CD4-positive, alpha-beta T cell (primary cell): ENCODE data around the gene CCDC28B. TPM values are rescaled to one million over a fixed set of nuclear protein-coding genes. Genes with fewer than 3 reads are reported as not detected.

Experiments
- ATAC-seq: fragments of 200-7000 bp; cut with Tn5 transposase; one replicate; pipeline ENCODE4 v1.10.0; 2022; ENCODE audit warnings: mild to moderate bottlenecking; ENCODE audit not compliant: poor library complexity
- CTCF ChIA-PET: fragments of 350-600 bp; sonication (Branson Sonifier 250); formaldehyde crosslinking; loops from one replicate; lab custom pipeline; 2021; ENCODE audit warnings: antibody characterized with exemption, inconsistent platforms; lab: Charles Lee
- POLR2A ChIA-PET: fragments of 350-600 bp; sonication (Branson Sonifier 250); formaldehyde crosslinking; loops from one replicate; lab custom pipeline; 2021; ENCODE audit warnings: antibody characterized with exemption, inconsistent platforms; lab: Charles Lee
- DNase-seq, 14 experiments: peaks; one replicate each; pipeline ENCODE4 v3.0.0-alpha.2; 2013 to 2020; ENCODE audit warnings: mixed read lengths in 2 of 14
- H3K27ac ChIP-seq, 2 donors: one replicate each; pipeline versions ENCODE4 v1.5.1 to v1.7.0; 2013; ENCODE audit warnings: low read length in 2 of 2, low read depth in 1 of 2, mild to moderate bottlenecking in 1 of 2
- H3K27me3 ChIP-seq, 2 experiments: 1 replicate in 1 of 2; 2 replicates in 1 of 2; pipeline versions ENCODE4 v1.6.1 to v1.7.0; 2013; ENCODE audit warnings: low read length in 2 of 2, control low read depth in 1 of 2, mild to moderate bottlenecking in 1 of 2, moderate library complexity in 1 of 2; ENCODE audit not compliant: insufficient read depth in 2 of 2, control insufficient read depth in 1 of 2
- H3K36me3 ChIP-seq: one replicate; pipeline ENCODE4 v1.6.1; 2013; ENCODE audit warnings: low read length, control low read depth; ENCODE audit not compliant: insufficient read depth
- H3K4me1 ChIP-seq: one replicate; pipeline ENCODE4 v1.6.1; 2013; ENCODE audit warnings: low read length, control low read depth; ENCODE audit not compliant: insufficient read depth
- H3K4me3 ChIP-seq: one replicate; pipeline ENCODE4 v1.5.1; 2013; ENCODE audit warnings: mild to moderate bottlenecking, low read length, moderate library complexity
- H3K9me3 ChIP-seq, 2 experiments: 1 replicate in 1 of 2; 2 replicates in 1 of 2; pipeline versions ENCODE4 v1.6.1 to v1.7.0; 2013; ENCODE audit warnings: low read length in 2 of 2, mild to moderate bottlenecking in 2 of 2, control low read depth in 1 of 2, moderate library complexity in 1 of 2; ENCODE audit not compliant: control insufficient read depth in 1 of 2, insufficient read depth in 1 of 2
- H3K27ac Mint-ChIP-seq: one replicate; pipeline ENCODE4 v1.8.0; 2020; ENCODE audit warnings: mixed read lengths
- H3K27me3 Mint-ChIP-seq: one replicate; pipeline ENCODE4 v1.8.0; 2021; ENCODE audit warnings: mixed read lengths
- H3K36me3 Mint-ChIP-seq: one replicate; pipeline ENCODE4 v1.8.0; 2021; ENCODE audit warnings: low read depth, mixed read lengths
- H3K4me1 Mint-ChIP-seq: one replicate; pipeline ENCODE4 v1.8.0; 2021; ENCODE audit warnings: low read depth, mixed read lengths
- H3K4me3 Mint-ChIP-seq: one replicate; pipeline ENCODE4 v1.8.0; 2020; ENCODE audit warnings: mild to moderate bottlenecking, mixed read lengths
- H3K9me3 Mint-ChIP-seq: one replicate; pipeline ENCODE4 v1.8.0; 2020; ENCODE audit warnings: mixed read lengths
- CTCF ChIP-seq: fragments of 200-600 bp; IDR thresholded peaks from one replicate; pipeline ENCODE4 v1.8.0; 2022; ENCODE audit warnings: antibody characterized with exemption, mild to moderate bottlenecking
- intact Hi-C, 2 experiments: fragments of 100-400 bp; cut with DNase I in 1 of 2; cut with micrococcal nuclease in 1 of 2; formaldehyde crosslinking; loops; one replicate each; pipeline versions ENCODE4 v1.15.1 to v1.9.0; 2023 to 2025; cut with DNase I, micrococcal nuclease
- total RNA-seq, 174 experiments: library from RNA in 2 of 174; stranded (reverse) in 2 of 174; gene quantifications; one replicate each; pipeline ENCODE4 v1.2.3 and lab custom pipeline; 2021 to 2026

The CCDC28B gene
- total RNA-seq, 2 experiments from 2014 or later = 4.0 to 5.7 TPM

DNA sequence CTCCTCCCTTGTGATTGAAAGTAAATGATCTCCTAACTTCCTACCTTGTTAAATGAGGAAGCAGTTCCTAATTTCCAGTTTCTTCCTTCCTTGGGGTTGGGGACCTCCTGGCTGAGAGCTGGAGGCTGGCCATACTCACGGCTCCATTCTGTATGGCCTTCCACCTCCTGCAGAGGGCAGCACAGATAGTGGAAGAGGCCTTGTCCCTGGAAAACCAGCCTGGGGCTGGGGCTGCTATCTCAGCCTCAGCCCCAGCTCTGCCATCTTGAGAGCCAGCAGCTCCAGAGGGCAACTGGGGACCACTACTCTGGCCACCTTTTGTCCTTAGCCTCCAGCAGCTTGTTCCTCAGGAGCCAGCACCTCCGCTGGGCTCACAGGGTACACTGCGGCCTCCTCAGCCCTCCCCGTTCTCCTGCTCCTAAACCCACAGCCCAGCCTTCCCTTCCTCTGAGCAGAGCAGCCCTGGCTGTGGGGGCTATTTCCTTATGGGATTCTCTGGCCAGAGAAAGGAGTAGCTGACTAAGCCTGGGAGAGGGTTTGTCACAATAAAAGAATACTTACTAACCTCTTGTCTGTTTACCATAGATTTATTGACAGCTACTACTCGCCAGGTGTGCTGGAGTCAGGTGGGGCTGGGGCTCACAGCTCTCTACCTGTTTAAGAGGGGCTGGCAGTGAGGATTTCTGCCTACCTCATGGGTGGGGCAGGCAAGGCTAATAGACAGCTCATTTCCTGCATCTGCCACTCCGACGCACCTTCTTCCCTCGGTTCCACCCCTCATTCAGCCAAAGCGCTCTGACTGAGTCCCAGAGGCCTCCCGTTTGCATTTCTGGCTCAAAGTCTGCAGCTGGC lies 15.5 kb downstream of the CCDC28B start:
- ChIA-PET CTCF (interaction anchor here (0.6 to 3.8 kb wide), 25 partner anchors 9 to 197 kb away, joined by 3 to 22 read pairs (median 6); partner anchors contain the start of genes BSDC1, CCDC28B, HDAC1 and IQCC), POLR2A (interaction anchor here (0.5 to 3.0 kb wide), 21 partner anchors 10 to 178 kb away, joined by 3 to 20 read pairs (median 5); partner anchors contain the start of genes BSDC1, CCDC28B, IQCC and LCK)
- Mint-ChIP-seq H3K4me1 (peaks cover 13% of the 10 kb centered on the region), H3K27ac (peak overlapping the region; percentile 62), H3K36me3 (peaks cover 33% of the 10 kb centered on the region), H3K9me3 (no peaks in the 10 kb centered on the region), H3K27me3 (no peaks in the 10 kb centered on the region), H3K4me3 (no peak overlapping the region)
- ATAC-seq = peak; percentile 96
- peak; percentile 33 to 81 (median 50) for DNase-seq
- peak; percentile 85 for TF ChIP-seq CTCF
- peaks cover 16% of the 10 kb centered on the region for H3K4me1 ChIP-seq
- peaks cover 32% of the 10 kb centered on the region for H3K36me3 ChIP-seq
- no peak overlapping the region for H3K4me3 ChIP-seq
- no peaks in the 10 kb centered on the region for H3K27me3 ChIP-seq
- intact Hi-C loops = loop anchor here (1.0 kb wide), 3 partner anchors 74 to 198 kb away; no protein-coding TSS in a partner anchor
- H3K27ac ChIP-seq = no peak overlapping the region
- H3K9me3 ChIP-seq = no peaks in the 10 kb centered on the region

GRCh38 chr1:32216566-32216965 lies 16.2 kb downstream of the CCDC28B start:
- TF ChIP-seq CTCF = no peak
- no peak overlapping the region for H3K4me3 ChIP-seq
- H3K4me1 Mint-ChIP-seq = peaks cover 20% of the 10 kb centered on the region
- no peaks in the 10 kb centered on the region for H3K27me3 ChIP-seq
- H3K36me3 Mint-ChIP-seq = peaks cover 37% of the 10 kb centered on the region
- no peak overlapping the region for H3K27ac Mint-ChIP-seq
- CTCF ChIA-PET = interaction anchor here (0.7 to 3.8 kb wide), 14 partner anchors 11 to 178 kb away, joined by 3 to 22 read pairs (median 8); partner anchors contain the start of genes BSDC1, CCDC28B, HDAC1 and IQCC
- peaks cover 23% of the 10 kb centered on the region for H3K4me1 ChIP-seq
- no peaks in the 10 kb centered on the region for H3K9me3 ChIP-seq
- H3K27ac ChIP-seq = no peak overlapping the region
- H3K9me3 Mint-ChIP-seq = no peaks in the 10 kb centered on the region
- DNase-seq = no peak
- POLR2A ChIA-PET = interaction anchor here (0.5 to 3.0 kb wide), 16 partner anchors 11 to 227 kb away, joined by 3 to 20 read pairs (median 8); partner anchors contain the start of genes BSDC1, CCDC28B, IQCC and MARCKSL1
- no peak for ATAC-seq
- peaks cover 32% of the 10 kb centered on the region for H3K36me3 ChIP-seq
- H3K4me3 Mint-ChIP-seq = no peak overlapping the region
- no peaks in the 10 kb centered on the region for H3K27me3 Mint-ChIP-seq
- intact Hi-C loops = no loop called here

GRCh38 chr1:32219022-32219421 lies 18.6 kb downstream of the CCDC28B start:
- ChIA-PET POLR2A (interaction anchor here (0.6 to 1.1 kb wide), 2 partner anchors 39 to 168 kb away, joined by 3 read pairs; partner anchors contain the start of gene TXLNA), CTCF (no interaction called here)
- Histone ChIP-seq H3K4me3 (no peak overlapping the region), H3K27me3 (no peaks in the 10 kb centered on the region), H3K4me1 (peaks cover 41% of the 10 kb centered on the region), H3K27ac (no peak overlapping the region), H3K36me3 (peaks cover 37% of the 10 kb centered on the region), H3K9me3 (no peaks in the 10 kb centered on the region)
- ATAC-seq (no peak), DNase-seq (no peak)
- peaks cover 41% of the 10 kb centered on the region for H3K4me1 Mint-ChIP-seq
- intact Hi-C loops = no loop called here
- TF ChIP-seq CTCF = no peak
- peak overlapping the region; percentile 58 for H3K27ac Mint-ChIP-seq
- H3K36me3 Mint-ChIP-seq = peaks cover 58% of the 10 kb centered on the region
- H3K9me3 Mint-ChIP-seq = no peaks in the 10 kb centered on the region
- no peak overlapping the region for H3K4me3 Mint-ChIP-seq
- H3K27me3 Mint-ChIP-seq = no peaks in the 10 kb centered on the region
